ENCODE results near the gene KRT83.

DNA sequence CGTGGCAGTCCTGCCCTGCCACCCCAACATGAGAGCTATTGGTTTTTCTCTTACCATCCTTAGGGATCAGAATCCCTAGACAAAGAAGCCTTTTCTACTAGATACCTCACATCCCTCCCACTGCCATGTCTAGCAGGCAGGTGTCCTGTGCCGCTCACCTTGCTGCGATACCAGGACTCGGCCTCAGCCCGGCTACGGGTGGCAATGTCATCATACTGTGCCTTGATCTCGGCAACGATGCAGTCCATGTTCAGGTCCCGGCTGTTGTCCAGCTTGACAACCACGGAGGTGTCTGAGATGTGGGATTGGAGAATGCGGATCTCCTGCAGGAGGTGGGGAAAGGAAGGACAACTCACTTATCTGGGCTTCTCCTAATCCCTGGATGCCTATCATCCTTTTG, 4.5 kb downstream of the KRT83 start:
- no peak for TF ChIP-seq CTCF (IDR thresholded peaks at IDR 0.05; ENCODE audit: low read length)
- no peak for TF ChIP-seq EZH2 (IDR thresholded peaks at IDR 0.05; ENCODE audit: borderline replicate concordance, low read length)
